ENCODE results near the gene ADRA2C.
"Not testable (repeated sequence)": the region's sequence is repeated elsewhere in the genome, so short reads cannot be mapped to it uniquely, and the experiment has no call there.

ADRA2C gene

DNA sequence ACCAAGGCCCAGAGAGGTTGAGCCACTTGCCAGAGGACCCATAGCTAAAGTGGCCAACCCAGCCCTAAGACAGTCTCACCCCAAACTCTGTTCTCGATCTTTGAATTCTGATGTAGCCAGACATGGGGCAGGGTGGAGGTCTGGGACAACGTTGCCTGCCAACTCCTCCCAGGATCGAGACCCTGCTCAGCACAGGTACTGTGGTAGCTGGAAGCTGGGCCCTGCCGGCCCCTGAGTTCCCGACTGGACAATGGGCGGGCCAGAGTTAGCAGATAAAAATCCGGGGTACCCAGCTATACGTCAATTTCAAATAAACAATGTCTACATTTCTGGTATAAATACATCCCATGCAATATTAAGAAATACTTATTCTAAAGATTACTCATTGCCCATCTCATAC is 35.3 kb downstream of the ADRA2C start:
- no peak for DNase-seq

DNA sequence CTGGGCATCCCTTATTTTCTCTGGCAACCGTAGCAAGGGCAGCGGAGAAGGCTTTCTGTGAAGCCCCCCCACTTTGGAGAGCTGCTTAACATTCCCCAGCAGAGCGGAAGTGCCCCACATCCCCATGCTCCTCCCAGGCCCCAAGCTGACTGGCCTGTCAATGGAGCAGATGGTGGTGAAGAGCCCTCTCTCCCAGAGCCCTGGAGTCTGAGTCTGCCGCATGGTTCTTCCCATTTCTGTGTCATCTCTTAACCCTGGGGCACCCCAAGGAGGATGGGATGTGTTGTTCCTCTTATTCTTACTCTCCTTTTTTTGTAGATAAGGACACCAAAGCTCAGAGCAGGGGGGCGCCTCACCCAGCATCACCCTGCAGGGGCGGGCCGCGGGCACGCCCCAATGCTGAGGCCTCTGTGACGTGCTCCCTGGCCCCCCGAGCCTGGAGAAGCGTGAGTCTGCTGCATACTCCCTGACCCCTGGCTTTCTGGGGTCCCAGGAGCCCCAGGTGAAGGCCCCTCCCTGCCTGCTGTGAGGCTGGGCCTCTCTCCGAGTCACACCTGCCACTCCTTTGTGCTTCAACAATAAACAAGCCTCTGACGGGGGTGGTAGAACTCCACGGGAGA is 35.9 kb downstream of the ADRA2C start:
- no peak for DNase-seq

DNA sequence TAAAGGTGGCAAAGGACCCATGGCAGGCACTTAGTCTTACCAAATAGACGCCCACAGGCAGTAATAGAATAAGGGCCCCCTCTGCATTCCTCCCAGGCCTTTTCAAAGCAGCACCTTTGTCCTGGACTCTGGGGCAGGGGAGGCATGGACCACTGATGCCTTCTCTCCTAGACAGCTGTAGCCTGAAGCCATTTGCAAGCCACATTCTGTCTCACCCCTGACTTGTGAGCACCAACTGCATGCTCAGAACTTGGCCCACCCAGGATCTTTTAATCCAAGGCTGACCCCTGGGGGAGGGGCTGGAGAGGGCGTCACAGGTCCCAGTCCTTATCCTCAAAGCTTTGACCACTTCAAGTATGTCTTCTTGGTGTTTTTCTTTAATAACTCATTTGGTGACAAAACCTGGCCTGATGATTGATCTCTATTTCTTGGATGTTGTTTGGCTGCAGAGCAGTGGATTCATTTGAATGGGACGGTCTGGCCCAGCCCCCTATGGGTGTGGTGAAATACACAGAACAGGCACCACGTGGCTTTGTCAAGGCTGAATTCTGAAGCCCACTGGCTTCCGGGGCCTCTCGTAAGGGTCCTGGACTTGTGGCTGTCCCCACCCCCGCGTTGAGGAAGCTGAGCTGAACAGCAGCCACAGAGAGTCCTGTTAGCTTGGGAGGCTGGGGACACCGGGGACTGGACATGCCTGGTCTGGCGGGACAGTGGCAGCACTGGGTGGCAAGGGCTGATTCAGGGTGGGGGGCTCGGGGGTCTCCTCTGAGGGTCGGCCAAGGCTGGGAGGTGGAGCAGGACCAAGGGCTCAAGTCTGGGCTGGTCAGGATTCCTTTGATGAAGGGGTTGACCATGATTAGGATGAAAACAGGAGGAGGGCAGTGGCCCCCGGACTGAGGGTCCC is 36.6 kb downstream of the ADRA2C start:
- no peak for DNase-seq

DNA sequence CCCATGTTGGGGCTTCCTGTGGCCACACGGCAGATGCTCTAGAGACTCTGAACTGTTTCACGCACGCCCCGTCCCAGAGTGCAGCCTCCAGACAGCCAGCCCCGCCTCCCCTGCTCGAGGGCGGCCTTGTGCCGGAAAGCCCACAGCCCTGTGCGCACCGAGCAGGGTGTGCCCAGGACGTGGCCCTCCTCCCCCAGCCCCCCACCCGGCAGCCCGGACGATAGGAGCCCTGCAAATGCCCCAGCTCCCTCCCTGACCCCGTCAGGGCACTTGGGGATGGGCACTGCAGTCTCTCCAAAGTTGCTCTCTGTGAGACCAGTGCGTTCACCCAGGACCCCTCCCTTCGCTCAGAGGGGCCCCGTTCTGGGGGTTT is 37.3 kb downstream of the ADRA2C start:
- DNase-seq = no peak

DNA sequence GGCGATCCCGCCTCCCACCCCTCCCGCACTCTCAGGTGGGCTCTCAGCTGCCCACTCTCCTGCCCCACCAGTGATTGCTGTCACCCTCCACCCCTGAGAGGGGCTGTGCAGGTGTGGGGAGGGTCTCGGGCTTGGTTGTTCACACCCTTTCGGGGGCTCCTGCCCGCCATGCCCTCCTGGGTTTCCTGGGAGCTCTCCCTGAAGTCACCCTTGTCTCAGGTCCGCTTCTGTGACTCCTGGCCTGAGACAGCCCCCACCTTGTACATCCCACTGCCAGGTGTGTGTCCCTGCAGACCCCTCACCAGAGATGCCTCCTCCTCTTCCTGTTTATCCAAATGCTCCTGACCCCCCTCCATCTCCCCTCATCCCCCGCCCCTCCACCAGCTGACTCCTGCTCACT is 37.8 kb downstream of the ADRA2C start:
- no peak for DNase-seq

DNA sequence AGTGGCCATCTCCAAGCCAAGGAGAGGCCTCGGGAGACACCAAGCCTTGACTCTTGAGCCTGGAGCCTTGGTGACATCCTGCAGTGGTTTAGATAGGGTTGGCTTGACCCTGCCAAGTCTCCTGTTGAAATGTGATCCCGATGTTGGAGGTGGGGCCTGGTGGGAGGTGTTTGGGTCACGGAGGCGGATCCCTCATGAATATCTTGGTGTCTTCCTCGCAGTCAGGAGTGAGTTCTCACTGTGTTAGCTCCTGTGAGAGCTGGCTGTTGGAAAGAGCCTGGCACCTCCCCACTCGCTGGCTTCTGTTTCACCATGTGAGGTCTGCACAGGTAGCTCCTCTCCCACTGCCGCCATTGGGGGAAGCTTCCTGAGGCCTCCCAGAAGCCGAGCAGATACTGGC is 38.8 kb downstream of the ADRA2C start:
- no peak for DNase-seq

DNA sequence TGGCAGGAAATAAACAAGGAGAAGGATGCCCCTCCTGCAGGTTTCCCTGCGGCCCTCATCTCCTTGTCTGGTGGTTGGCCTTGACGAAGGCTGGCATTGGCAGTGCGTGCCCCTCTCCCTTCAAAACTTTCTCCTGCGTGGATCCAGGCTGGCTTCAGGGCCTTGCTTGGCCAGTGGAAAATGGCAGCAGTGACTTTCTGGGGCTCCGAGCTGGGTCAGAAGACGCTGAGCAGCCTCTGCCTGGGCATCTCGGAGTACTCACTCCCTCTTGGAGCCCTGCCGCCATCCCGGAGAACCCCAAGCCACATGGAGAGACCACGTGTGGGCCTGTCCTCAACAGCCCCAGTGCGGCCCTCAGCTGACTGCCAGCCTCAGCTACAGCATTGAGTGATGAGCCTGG is 39.5 kb downstream of the ADRA2C start:
- DNase-seq = no peak

DNA sequence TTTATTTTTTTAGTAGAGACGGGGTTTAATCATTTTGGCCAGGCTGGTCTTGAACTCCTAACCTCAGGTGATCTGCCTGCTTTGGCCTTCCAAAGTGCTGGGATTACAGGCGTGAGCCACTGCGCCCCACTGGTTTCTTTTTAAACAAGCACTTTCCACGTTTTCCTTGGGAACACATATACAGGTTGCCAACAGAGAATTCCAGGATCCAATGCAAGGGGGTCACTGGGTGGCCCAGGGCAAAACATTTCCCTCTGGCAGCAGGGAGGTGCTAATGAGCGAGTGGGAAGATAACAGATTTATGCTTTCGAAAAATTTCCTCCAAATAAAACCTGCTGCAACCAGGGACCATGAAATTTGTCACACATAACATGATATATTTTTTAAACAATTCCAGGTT is 41.1 kb downstream of the ADRA2C start:
- DNase-seq = no peak

DNA sequence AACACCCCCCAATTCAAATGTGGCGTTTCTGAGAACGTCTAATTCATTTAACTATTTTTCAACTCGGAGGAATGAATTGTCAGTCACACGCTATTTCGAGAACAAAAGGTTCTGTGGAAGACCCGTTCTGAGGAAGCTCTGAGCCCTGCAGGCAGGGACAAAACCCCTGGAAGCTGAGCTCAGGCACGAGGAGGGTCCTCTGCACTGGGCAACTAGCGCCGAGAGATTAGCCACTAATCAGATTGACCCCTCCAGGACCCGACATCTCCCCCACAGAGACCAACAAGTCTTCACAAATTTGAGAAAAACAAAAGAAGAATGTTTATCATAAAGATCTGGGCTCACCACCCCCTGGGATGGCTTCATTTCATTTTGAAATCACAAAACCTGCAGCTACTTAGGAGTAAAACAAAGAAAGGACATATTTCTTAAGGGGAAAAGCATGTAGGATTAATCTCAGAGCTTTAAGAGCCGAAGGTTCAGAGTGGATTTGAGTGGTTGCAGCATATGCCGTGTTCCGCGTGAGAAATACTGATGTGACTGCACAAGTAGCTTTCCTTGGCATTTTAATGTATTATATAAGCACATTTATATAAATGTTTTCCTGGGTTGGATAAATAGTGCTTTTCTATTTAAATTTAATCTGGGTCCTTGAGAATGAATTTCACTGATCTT is 41.8 kb downstream of the ADRA2C start:
- DNase-seq = no peak

DNA sequence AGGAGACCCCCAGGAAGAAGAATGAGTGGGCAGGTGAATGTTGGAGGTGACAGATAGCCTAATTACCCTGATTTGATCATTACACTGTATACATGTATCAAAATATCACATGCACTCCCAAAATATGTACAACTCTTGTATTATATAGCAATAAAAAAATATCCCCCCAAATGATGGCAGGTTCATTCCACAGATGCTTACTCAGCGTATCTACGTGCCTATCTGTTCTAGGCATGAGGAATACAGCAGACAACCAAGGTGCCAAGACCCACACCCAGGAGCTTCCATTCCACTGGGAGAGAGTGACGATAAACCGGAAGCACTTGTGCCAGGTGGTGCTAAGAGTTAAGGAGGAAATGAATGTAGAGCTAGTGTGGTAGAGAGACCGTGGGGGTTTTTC is 42.4 kb downstream of the ADRA2C start:
- no peak for DNase-seq

DNA sequence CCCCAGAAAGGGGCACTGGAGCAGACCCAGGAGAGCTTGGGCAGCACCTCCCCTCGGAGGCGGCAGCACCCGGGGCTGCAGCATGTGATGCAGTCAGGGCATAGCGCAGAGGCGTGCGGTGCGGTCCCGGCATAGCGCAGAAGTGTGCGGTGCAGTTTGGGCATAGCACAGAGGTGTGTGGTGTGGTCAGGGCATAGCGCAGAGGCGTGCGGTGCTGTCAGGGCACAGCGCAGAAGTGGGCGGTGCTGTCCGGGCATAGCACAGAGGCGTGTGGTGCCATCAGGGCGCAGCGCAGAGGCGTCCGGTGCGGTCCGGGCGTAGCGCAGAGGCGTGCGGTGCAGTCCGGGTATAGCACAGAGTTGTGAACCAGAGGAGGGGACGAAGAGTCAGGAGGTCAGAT is 42.8 kb downstream of the ADRA2C start:
- no peak for DNase-seq

DNA sequence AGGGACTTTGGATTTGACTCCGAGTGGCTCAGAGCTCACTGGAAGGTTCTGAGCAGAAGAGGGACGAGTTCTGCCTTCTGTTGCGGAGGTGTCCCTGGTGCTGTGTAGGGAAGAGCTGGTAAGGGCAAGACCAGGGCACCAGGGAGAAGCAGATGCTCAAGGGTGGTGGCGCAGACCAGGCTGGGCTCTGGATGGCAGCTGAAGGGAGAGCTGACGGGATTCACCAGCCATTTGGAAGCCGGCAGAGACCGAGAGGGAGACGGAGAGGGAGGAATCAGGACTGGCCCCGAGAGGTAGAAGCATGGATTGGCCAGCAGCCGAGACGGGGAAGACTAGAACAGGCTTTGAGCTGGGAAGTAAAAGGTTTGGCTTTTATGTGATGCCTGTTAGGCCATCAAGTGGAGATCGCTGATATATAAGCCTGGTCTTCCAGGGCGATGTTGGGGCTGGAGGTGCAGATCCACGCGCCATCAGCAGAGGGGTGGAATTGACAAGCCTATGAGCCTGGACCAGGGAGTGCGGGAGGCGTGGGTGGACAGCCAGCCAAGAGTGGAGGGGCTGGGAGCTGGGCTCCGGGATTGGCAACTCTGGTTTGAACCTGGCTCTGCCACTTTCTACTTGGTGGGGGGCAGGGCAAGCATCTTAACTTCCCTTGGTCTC is 43.4 kb downstream of the ADRA2C start:
- DNase-seq = no peak

DNA sequence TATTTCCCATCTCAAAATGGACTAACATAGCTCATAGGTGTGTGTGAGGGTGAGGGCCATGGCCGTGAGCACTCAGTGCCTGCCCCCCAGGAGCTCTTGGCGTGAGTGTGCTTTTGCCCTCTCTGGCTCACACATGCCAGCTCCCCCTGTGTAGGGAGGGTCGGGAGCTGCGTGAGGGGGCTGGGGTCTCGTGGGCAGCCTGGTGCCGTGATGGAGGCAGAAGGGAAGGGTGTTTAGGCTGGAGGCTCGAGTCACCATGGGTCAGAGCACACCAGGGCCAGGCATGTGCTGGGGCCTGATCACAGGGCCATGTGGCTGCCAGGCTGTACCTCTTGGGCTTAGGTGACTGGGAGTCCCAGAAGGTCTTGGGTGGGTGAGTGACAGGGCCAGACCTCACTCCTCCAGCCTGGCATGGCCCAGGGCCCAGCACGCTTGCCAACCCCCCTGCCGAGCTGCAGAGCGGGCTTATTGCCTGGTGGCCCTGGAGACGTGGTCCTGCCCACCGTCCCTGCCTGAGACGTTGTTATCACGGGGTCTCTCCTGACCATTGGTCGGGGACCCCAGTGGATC is 44.0 kb downstream of the ADRA2C start:
- no peak for DNase-seq

DNA sequence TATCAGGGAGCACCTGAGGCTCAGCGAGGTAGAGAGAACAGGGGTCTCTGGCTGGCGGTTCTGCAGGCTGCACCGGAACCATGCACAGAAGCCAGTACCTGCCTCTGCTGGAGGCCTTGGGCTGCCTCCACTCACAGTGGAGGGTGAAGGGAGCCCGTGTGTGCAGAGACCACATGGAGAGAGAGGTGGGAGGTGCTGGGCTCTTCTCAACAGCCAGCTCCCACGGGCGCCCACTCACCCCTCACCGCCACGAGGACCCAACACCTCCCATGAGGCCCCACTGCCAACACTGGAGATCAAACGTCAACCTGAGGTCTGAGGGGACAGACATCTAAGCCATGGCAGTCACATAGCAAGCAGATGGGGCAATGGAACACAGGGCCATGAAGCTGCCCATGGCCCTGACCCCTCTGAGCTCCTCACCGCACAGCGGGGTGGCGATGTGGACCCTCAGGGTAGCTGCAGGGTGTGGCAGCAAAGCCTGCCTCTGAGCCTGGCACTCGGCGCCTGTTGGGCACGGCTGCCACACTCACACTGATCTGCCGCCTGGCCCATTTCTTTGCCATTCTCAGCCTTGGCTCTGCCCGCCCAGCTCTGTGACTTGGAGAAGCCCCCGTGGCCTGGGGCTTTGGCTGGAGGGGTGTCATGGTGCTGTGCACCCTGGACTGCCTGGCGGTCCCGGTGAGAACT is 44.8 kb downstream of the ADRA2C start:
- DNase-seq = no peak

DNA sequence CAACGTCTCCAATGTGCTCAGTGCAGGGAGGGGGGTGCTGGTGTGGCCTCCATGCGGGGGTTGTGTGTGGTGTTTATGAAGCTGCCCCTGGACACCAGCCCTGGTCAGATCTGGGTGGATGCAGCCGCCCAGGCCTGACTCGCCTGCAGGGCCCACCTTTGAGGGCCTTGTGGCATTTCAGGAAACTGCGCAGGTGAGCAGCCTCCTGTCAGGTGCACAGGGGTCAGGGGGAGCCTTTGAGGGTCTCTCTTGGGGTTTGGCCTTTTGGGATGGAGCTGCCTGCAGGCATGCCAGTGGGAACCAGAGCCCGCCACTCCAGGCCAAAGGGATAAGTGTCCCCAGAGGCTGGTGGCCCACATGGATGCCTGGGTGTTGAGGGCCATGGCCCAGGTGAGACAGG is 45.4 kb downstream of the ADRA2C start:
- no peak for DNase-seq

DNA sequence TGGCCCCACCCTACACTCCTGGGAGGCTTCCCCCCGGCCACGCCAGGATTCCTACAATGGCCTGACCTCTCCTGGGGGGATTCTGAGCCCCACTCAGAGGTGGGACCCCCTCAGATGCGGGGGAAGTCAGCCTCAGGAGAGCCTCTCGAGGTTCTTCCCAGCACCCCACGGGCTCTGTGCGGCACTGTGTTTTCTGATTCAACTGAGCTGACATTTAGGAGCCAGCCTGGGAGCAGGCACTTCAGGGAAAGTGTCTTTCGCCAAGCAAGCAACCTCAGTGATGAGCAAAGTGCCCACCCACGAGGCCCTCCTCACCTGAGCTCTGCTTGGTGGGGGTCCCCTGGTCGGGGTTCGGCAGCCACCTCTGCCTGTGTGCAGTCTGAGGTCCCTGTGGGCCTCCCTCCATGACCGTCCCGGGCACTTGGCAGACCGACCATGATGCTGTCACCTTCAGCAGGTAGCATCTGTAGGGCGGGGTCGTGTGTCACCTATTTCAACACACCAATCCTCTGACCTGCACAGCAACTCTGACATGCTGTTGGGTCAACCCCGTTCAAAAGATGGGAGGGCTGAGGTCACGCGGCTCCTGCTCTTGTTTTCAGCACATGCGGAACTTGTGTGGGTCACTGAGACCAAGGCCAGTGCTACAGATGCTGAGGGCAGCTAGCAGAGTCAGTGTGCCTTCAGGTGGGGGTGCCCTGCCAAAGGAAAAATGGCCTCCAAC is 46.2 kb downstream of the ADRA2C start:
- no peak for DNase-seq

DNA sequence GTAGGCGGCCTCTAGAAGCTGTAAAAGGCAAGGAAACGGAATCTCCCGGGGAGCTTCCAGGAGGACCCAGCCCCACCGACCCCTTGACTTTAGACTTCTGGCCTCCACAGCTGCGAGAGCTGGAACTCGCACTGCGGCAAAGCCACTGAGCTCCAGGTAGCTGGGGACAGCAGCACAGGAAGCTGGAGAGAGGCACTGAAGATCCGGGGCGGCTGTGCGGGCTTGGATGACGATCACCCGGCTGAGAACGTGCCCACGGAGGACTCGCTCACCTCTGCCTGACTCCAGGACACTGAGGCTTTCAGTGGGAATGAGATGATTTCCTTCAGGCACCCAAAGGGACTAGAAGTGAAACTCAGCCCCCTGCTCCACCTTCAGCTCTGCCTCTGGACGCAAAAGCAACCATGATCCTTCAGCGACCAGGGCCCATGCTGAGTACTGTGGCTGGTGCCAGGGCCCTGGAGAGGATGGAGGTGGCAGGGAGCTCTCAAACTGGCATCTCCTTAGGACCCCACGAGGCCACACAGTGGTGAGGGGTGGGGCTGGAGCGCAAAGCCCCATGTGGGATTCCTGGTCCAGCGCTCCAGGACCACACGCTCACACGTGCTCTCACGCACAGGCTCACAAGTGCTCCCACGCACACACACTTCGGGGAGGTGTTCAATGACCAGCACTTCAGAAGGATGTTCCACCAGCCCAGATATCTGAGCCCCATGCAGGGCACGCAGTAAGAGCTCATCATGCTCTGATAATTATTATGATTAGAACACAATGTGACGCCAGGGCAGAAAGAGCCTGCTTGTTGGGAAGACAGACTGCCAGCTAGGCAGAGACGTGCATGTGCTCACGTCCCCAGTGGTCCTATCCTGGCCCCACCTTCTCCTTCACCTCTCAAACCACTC is 47.2 kb downstream of the ADRA2C start:
- no peak for DNase-seq

DNA sequence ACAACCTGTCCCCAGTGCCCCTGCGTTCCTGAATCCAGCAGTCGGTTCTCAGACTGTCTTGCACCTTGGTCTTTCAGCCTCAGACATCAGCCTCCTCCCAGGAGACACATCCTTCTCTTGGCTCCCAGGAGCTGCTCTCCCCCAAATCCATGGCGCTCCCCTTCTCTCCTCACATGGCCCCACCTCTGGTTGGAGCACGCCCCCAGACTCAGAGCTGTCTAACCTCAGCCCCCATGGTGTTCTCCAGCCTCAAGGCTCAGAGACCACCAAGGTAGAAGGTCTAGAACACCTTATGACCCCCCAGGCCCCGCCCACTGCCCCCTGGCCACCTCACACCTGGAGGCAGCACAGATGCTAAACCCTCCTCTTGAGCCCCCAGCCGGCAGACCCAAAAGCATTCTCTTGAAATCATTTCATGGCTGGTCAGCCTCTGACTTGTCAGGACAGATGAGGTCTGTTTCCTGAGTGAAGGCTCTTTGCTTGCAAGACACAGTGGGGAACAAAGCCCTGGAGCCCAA is 47.9 kb downstream of the ADRA2C start:
- DNase-seq = no peak

DNA sequence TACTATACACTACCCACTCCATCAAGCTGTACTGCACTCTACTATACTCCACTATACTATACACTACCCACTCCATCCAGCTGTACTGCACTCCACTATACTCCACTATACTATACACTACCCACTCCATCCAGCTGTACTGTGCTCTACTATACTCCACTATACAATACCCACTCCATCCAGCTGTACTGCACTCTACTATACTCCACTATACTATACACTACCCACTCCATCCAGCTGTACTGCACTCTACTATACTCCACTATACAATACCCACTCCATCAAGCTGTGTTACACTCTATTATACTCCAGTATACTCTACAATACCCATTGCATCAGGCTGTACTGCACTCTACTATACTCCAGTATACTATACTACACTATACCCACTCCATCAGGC is 48.7 kb downstream of the ADRA2C start:
- not testable (repeated sequence) for DNase-seq

DNA sequence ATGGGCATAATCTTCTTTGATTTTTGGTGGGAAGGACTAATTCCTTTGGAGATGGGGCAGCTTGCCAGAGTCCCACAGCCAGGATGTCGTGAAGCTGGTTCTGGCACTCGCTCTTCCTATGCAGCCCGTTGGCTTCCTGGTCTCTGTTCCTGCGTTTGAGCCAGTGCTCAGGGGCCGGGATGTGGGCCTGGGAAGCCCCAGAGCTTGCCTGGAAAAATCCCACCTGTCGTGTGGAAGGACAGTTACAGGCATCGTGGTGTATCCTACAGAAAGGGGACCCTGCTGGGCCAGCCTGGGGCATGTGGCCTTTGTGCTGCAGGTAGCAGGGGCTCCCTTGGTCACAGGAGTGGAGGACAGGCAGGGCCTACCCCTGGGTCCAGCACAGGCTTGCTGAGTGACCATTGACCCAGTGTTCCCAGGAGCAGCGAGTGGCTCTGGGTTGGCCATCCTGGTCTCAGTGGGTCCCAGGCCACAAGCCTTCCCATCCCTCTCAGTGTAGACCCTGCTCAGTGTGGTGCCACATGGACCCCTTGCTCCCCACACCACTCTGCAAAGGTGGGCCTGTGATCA is 50.2 kb downstream of the ADRA2C start:
- DNase-seq = no peak

Measured in stimulated activated CD4-positive, alpha-beta T cell treated with anti-CD3 and anti-CD28 coated beads, Interleukin-2, amount 100 ng/mL, for 24 hours (primary cell).